HG02852 (cell line): ENCODE data around the gene CAPZA2.
"Not testable (repeated sequence)": the region's sequence is repeated elsewhere in the genome, so short reads cannot be mapped to it uniquely, and the experiment has no call there.

ENCODE experiments used
- ATAC-seq: cut with Tn5 transposase; IDR thresholded peaks from one replicate; pipeline ENCODE4 v1.9.1; 2021; ENCODE audit warnings: mild to moderate bottlenecking, moderate library complexity; ENCODE audit not compliant: unreplicated experiment

Gene CAPZA2

DNA sequence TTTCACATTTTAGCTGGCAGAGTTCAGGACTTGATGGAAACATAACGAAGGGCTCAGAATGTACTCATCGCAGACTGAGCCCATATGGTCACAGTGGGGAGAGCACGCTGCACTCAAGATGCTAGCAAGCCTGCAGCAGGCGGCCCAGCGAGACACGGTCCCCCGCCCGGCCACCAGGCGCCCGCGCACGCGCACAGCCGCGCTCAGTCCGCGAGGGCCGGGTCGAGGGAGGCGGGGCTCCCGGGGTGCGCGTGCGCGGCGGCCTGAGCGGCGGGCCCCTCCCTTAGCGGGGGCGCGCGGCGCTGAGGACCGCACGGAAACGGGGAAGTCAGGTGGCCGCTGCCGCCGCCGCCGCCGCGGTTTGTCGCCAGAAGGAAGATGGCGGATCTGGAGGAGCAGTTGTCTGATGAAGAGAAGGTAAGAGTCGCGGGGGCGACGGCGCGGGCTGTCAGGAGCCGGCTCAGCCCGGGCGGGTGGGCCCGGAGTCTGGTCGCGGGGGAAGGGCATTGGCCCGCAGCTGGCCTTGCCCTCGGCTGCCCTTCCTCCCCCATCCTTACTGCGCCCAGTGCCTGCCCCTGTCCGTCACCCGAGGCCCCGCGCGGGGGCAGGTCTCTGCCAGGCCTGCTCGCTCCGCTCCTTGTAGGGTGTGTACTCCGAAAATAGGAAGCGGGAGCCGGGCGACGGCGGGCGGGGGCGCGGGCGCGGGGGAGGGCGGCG is at the start of gene CAPZA2:
CAPZA2 (plus strand) TSS at position 354 of the 717 bp plus-strand sequence; CDS start at position 379, 25 bp downstream.
- ATAC-seq: peak; percentile 88

DNA sequence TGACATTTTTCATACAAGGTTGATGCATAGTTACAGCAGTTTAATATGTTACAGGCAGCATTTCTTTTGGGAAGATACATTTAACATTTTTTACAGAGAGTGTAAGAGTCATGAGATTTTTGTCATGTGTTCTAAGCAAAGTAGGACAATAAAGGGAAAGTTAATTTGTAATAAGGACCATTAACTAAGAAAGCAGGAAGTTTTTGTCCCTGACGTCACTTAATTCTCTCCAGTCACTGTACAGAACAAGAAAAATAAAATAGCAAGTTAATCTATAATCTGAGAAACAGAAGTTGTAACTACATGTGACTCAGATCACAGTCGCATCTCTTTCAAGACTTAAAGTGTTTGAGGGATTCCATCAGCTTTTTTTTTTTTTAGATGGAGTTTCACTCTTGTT is 49.5 kb upstream of the CAPZA2 start:
- no peak for ATAC-seq

DNA sequence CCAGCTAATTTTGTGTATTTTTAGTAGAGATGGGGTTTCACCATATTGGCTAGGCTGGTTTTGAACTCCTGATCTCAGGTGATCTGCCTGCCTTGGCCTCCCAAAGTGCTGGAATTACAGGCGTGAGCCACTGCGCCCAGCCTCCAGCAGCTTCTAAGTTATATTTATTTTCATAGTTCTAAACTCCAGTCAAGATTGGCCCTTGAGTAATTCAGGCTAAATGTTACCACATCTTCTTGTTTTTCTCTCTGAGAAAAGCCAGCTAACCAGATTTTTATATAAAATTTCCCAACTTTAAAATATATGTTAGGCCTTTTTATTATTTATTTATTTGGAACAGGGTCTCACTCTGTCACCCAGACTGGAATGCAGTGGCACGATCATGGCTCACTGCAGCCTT is 49.0 kb upstream of the CAPZA2 start:
- ATAC-seq: not testable (repeated sequence)

- no peak for ATAC-seq
These were observed 47.3 kb upstream of the CAPZA2 start for GRCh38 chr7:116815041-116815440.

DNA sequence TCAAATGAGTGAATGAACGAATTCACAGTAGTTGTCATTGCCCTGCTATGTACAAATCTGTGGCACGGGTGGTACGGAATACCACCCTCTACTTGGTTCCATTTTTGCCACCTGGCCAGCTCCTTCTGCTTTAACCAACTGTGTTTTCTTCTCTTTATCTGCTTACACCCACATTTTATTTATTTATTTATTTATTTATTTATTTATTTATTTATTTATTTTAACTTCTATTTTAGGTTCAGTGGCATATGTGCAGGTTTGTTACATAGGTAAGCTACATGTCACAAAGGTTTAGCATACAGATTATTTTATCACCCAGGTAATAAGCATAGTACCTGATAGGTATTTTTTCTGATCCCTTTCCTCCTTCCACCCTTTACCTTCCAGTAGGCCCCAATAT is 42.2 kb upstream of the CAPZA2 start:
- ATAC-seq: no peak

- not testable (repeated sequence) for ATAC-seq
These were observed 40.7 kb upstream of the CAPZA2 start for GRCh38 chr7:116821647-116822046.

DNA sequence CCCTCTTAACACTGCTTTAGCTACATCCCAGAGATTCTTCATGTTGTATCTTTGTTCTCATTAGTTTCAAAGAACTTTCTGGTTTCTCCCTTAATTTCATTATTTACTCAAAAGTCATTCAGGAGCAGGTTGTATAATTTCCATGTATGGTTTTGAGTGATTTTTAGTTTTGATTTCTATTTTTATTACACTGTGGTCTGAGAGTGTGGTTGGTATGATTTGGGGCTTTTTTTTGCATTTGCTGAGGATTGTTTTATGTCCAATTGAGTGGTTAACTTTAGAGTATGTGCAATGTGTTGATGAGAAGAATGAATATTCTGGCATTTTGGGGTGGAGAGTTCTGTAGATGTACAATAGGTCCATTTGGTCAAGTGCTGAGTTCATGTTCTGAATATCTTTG is 37.9 kb upstream of the CAPZA2 start:
- no peak for ATAC-seq

DNA sequence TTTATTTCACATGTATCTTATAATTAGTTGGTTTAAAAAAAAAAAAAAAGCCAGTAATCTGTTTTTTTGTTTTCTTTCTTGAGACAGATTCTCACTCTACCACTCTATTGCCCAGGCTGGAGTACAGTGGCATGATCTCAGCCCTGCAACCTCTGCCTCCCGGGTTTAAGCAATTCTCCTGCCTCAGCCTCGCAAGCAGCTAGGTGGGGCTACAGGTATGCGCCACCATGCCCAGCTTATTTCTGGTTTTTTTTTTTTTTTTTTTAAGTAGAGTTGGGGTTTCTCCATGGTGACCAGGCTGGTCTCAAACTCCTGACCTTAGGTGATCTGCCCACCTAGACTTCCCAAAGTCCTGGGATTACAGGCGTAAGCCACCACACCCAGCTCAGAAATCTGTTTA is 34.1 kb upstream of the CAPZA2 start:
- no peak for ATAC-seq

- no peak for ATAC-seq
These were observed 33.3 kb upstream of the CAPZA2 start for GRCh38 chr7:116829041-116829440.

DNA sequence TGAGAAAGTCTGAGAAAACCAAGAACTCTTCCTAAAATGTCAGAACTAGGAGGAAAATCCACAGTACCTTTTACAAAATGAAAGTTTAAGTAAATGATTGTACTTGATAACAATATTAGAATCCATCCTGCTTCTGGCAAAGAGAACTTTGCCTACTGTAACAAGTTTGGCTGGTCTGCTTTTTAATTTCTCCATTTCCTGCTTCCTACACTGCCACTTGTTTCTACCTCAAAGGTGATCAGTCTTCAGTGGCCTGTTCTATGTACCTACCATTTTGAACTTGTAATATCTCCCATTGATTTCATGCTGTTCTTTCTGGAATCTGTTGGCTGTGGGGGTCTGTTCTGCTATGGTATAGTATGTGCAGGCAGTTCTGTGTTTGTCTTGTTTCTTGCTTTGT is 32.9 kb upstream of the CAPZA2 start:
- ATAC-seq: no peak

- no peak for ATAC-seq
These were observed 29.7 kb upstream of the CAPZA2 start for GRCh38 chr7:116832692-116833091.

DNA sequence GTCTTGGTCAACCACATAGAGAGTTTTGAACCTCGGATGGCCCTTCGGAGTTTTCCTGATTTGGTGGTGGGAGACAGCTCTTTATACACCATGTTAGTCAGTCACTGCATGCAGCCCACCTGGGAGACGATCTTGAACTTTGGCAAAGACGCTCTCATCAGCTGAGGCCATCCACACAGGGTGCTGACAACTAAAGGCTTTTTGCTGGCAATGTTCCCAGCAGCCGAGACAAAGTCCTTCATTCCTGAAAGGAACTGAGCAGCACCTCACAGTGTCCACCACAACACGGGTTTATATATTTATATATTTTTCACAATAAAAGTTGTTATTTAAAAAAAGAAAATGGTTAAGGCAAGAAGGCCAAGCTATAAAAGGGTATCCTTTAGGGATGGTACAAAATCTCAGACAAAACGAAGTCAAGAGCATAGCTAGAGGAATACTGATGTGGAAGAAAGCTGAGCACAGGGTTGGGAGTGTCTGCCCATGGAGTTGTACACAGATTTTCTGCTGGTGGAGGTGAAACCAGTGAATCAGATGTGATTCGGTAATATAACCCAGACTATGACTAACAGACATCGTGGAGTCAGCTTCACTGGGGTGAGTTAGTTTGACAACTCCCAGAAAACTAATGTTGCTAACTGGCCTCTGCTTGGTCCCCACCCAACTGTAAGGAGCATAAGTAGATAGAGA is 27.4 kb upstream of the CAPZA2 start:
- ATAC-seq: no peak

GRCh38 chr7:116836048-116836447 is 26.3 kb upstream of the CAPZA2 start:
- ATAC-seq: no peak

DNA sequence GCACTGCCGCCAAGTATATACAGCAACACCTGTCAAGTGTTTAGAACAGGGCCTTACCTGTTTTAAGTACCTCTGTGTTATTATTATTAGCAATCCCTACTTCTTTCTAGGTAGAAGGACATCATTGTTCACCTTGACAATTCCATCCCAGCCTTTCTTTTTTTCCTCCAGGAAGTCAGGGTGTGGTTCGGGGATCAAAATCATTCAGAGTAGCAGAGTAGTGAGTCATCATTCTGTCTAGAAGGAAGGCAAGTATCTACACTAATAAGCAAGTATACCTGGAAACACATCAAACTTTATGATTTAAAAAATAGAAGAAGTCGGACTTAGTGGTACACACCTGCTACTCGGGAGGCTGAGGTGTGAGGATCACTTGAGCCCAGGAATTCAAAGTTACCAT is 25.5 kb upstream of the CAPZA2 start:
- ATAC-seq: no peak

- no peak for ATAC-seq
These were observed 24.8 kb upstream of the CAPZA2 start for GRCh38 chr7:116837586-116837985.

- no peak for ATAC-seq
These were observed 22.1 kb upstream of the CAPZA2 start for GRCh38 chr7:116840256-116840655.

GRCh38 chr7:116842371-116842770 is 20.0 kb upstream of the CAPZA2 start:
- no peak for ATAC-seq

- ATAC-seq: no peak
These were observed 19.0 kb upstream of the CAPZA2 start for GRCh38 chr7:116843378-116843777.

DNA sequence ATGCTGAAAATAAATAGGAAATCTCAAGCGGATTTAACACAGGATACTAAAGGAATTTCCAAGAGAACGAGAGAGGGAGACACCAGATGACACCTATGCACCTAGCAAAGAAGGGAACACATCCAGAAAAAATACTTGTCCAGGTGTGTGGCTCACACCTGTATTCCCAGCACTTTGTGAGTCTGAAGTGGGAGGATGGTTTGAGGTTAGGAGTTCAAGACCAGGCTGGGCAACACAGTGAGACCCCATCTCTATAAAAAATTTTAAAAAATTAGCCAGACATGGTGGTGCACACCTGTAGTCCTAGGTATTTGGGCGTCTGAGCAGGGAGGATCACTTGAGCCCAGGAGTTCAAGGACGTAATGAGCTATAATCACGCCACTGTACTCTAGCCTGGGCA is 11.2 kb upstream of the CAPZA2 start:
- no peak for ATAC-seq

DNA sequence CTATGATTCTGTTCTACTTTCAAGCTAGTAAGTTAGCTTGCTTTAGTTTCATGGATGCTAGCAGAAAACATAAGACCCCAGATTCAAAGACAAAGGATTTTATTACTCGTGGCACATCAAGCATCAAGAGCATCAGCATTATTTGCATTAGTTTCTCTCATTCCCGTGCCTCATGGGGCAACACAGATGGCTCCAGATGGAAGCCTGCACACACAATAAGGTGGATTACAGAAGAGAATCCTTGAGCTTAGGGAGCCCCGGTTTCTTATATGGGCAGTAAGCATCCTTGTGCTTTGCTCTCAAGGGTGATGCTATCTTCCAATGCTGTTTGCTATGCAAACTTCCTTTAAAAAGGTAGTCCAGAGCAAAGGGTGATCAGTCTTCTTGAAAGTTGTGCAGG is 10.7 kb upstream of the CAPZA2 start:
- no peak for ATAC-seq

- ATAC-seq: no peak
These were observed 8.3 kb upstream of the CAPZA2 start for GRCh38 chr7:116854132-116854531.

DNA sequence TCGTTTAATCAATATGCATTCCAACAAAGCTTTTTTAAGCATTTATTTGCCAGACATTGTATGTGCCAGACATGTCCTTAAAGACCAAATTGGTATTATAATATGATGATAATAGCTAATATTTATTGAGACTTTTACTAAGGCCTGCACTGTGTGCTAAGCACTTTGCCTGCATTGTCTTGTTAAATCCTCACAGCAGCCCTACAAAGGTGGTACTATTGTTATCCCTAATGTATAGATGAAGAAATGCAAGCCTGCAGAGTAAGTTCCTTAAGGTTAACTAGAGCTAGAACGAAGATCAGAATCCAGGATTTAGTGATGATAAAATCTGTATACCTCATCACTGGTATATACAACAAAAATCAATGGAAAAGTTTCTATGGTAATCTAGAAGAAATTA is 5.3 kb upstream of the CAPZA2 start:
- no peak for ATAC-seq

DNA sequence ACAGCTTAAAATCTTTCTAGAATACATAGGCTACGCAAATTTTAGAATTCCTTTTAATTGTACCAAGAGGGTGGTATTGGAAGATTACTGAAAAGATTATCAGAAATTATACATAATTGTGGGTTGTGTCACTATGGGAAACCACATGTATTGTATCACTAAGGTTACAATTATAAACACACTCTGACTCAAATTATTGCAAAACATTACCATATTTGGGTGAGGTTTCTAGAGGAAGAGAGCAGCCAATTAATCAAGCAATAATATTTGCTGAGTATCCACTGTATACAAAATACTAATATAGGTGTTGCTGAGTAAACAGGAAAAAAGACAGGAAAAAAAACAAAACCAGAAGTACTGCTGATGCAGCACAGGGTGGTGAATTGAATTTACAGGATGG is 3.1 kb upstream of the CAPZA2 start:
- ATAC-seq: no peak
